ENCODE measurements around the gene KAZN. TPM values are rescaled to one million over a fixed set of nuclear protein-coding genes. Genes with fewer than 3 reads are reported as not detected.

Gene KAZN
- total RNA-seq, 4 donors from 2014 or later = 9.2 to 30.6 (median 21.2) TPM

DNA sequence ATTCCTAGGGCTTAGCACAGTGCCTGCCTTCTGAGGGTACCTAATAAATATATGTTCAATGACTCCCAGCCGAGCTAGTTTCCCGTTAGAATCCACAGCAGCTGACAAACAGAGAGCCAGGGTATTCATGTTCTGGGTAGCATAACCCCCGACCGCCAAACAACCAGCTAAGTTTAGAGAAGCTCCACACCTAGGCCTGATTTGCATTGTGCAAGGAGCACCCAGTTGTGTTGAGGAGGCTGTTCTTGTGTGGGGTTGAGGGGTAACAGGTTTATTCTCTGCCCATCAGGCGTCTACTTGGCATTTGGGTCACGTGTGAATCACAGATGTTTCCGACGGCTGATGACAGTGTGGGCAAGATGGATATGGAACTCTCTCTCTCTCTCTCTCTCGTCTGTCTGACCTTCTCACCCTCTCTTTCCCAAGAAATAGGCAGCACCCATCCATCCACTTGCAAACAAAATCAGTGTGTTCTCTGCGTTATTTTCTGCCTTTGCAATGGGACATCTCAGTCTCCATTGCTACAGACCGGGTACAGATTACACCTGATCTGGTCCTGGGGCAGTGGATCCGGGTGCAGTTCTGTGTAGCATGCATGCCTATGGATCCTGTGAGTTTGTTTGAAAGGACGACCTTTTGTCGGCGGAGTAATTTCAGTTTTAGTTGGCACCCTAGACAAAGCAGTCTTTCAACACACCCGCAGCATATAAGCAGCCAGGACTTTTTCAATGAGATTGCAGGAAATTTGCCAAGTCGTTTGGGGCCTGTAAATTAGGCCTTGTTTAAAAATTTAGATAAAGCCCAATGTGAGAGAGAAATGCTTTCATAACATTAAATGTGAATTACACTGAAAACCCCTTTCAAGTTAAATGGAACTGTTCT lies 29.4 kb downstream of the KAZN start:
- TF ChIP-seq, protein P1, sequence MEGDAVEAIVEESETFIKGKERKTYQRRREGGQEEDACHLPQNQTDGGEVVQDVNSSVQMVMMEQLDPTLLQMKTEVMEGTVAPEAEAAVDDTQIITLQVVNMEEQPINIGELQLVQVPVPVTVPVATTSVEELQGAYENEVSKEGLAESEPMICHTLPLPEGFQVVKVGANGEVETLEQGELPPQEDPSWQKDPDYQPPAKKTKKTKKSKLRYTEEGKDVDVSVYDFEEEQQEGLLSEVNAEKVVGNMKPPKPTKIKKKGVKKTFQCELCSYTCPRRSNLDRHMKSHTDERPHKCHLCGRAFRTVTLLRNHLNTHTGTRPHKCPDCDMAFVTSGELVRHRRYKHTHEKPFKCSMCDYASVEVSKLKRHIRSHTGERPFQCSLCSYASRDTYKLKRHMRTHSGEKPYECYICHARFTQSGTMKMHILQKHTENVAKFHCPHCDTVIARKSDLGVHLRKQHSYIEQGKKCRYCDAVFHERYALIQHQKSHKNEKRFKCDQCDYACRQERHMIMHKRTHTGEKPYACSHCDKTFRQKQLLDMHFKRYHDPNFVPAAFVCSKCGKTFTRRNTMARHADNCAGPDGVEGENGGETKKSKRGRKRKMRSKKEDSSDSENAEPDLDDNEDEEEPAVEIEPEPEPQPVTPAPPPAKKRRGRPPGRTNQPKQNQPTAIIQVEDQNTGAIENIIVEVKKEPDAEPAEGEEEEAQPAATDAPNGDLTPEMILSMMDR (IDR thresholded peaks at IDR 0.05) = no peak
- ATAC-seq (ENCODE audit: low FRiP score) (no peak), DNase-seq (ENCODE audit: low spot score) (no peak)

DNA sequence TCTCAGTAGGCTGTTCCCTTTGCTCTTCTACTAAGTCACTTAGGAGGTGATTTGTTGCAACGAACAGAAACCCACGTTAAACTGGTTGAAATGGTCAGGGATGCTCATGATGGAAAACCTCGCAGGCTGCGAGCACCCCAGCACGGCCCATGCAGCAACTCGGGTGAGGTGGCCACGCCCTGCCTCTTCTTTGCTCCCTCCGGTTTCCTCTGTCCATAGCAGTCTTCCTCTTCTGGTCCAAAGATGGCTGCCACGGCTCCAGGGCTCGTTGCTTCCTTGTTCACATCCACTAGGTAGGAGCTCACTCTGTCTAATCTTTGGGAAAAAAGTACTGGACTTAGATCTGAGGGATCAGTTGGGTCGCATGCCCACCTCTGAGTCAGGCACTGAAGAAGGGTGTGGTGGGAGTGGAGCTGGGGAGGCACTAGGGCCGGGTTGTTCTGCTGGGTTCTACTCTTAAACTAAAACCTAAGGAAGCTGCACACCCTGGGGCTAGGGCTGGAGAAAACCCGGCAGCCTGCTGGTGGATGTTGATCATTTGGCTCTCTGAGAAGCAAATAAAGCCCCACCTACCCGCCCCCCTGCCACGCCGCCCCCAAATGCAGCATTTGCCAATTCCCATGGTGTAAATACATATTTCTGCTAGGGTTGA lies 31.0 kb downstream of the KAZN start:
- DNase-seq (ENCODE audit: low spot score) (no peak), ATAC-seq (ENCODE audit: low FRiP score) (no peak)
- TF ChIP-seq, protein P1 (IDR thresholded peaks at IDR 0.05) = no peak

DNA sequence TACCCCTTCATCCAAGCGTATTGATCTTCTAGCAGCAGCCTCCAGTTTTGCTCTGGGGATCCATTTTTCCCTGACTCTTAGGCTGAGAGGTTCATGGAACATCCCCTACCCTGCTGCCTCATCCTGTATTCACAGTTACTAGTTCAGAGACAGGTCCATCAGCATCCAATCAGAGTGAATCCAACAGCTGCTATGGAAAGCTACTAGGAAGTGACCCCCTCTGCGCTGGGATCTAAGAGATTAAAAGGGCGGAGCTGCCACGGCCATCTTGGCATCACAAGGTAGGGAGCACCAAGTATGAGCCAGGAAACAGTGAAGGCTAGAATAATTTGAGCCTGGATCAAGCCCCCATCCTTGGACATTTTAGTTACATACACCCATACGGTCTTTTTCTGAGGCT lies 32.5 kb downstream of the KAZN start:
- DNase-seq (ENCODE audit: low spot score) = no peak
- TF ChIP-seq, protein P1 (IDR thresholded peaks at IDR 0.05) = no peak
- ATAC-seq (ENCODE audit: low FRiP score) = no peak

DNA sequence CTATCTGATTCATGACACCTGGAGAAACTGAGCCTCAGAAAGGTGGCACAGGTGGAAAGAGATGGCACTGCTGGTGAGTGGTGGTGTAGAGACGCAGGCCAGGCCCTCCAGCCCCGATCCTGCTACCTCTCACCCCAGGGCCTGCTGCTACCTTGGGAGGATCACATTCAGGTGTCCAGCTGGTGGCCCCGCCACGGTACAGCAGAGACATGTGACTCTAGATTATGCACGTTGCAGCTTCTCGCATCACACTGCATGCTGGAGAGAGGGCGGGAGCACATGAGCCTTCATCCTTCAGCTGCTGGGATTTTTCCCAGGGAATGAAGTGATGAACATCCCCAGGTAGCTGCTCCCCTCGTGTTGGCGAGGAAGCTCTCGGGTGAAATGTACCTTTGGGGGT lies 32.9 kb downstream of the KAZN start:
- TF ChIP-seq, protein P1 (IDR thresholded peaks at IDR 0.05) = no peak
- ATAC-seq (ENCODE audit: low FRiP score) = no peak
- no peak for DNase-seq (ENCODE audit: low spot score)

DNA sequence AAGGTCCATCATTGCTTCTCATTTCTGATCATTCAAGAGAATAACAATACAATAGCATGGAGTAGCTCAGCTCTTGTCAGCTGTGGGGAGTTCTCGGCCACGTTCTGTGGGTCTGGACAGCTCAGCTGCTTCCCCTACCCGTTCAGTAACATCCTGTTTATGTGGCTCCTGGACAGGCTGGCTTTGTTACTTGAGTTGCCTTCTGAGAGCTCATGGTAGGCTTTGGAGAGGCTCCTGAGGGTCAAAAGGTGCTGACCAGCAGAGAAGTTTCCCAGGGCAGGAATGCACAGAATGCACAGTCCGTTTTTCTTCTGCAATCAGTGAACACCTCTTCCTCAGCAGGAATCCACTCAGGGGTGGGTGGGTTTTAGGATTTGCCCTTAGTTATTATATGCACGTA lies 36.0 kb downstream of the KAZN start:
- DNase-seq (ENCODE audit: low spot score) (no peak), ATAC-seq (ENCODE audit: low FRiP score) (no peak)
- TF ChIP-seq, protein P1 (IDR thresholded peaks at IDR 0.05) = no peak

DNA sequence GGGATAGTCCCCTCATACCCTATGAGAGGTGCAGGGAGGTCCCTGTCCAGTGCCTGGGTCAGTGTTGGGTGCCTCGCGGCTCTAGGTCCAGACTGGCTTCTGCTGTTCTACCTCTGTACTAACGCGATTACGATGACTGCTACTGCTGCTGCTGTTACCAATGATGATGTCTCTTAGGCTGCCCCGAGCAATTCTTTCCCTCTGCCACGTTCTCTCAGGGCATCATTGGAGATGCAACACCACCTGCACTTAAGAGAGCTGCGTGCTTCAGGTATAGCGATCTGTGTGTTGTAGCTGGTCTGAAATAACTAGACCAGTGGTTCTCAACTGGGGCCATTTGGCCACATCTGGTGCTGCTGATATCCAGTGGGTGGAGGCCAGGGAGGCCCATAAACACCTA lies 36.9 kb downstream of the KAZN start:
- ATAC-seq (ENCODE audit: low FRiP score) (no peak), DNase-seq (ENCODE audit: low spot score) (no peak)
- TF ChIP-seq, protein P1 (IDR thresholded peaks at IDR 0.05) = no peak

Measured in omental fat pad (tissue), 4 donors.